Esophagus muscularis mucosa (tissue), 4 donors: ENCODE results near the gene AK8. TPM values are rescaled to one million over a fixed set of nuclear protein-coding genes. Genes with fewer than 3 reads are reported as not detected.

Experiments
- DNase-seq: peaks from one replicate; pipeline ENCODE4 v3.0.0-alpha.2; 2017; ENCODE audit errors: extremely low spot score
- H3K27ac ChIP-seq, 4 donors: fragments of 200-600 bp; sonication (generic); replicated peaks in 1 of 4; 1 replicate in 3 of 4; 2 replicates in 1 of 4; pipeline ENCODE4 v1.5.1; 2016 to 2019; ENCODE audit warnings: mild to moderate bottlenecking in 1 of 4
- H3K27me3 ChIP-seq, 4 donors: fragments of 200-600 bp; sonication (generic); one replicate each; pipeline versions ENCODE4 v1.5.1 to v1.6.0; 2016 to 2019
- H3K36me3 ChIP-seq, 4 donors: fragments of 200-600 bp; sonication (generic); one replicate each; pipeline ENCODE4 v1.5.1; 2016 to 2019
- H3K4me1 ChIP-seq, 4 donors: fragments of 200-600 bp; sonication (generic); one replicate each; pipeline ENCODE4 v1.5.1; 2016 to 2019
- H3K4me3 ChIP-seq, 4 donors: fragments of 200-600 bp; sonication (generic); 1 replicate in 2 of 4; 2 replicates in 2 of 4; pipeline ENCODE4 v1.5.1; 2016 to 2019; ENCODE audit warnings: mild to moderate bottlenecking in 4 of 4, moderate library complexity in 1 of 4
- H3K9me3 ChIP-seq, 4 donors: fragments of 200-600 bp; sonication (generic); 1 replicate in 3 of 4; 2 replicates in 1 of 4; pipeline ENCODE4 v1.5.1; 2016 to 2019
- CTCF ChIP-seq, 3 experiments: fragments of 200-600 bp in 2 of 3; fragments of 450-650 bp in 1 of 3; sonication (generic) in 2 of 3; IDR thresholded peaks; one replicate each; pipeline ENCODE4 v1.5.1; 2017 to 2019; ENCODE audit warnings: antibody characterized with exemption in 3 of 3, mild to moderate bottlenecking in 2 of 3, moderate library complexity in 1 of 3
- EP300 ChIP-seq: sonication (generic); formaldehyde crosslinking; IDR thresholded peaks from one replicate; pipeline ENCODE4 v1.6.1; 2017; ENCODE audit warnings: antibody characterized with exemption
- POLR2A ChIP-seq: fragments of 450-650 bp; IDR thresholded peaks from one replicate; pipeline ENCODE4 v1.6.1; 2017; ENCODE audit warnings: antibody characterized with exemption, moderate library complexity, mild to moderate bottlenecking, low read depth
- POLR2AphosphoS5 ChIP-seq, 2 donors: sonication (generic); formaldehyde crosslinking; IDR thresholded peaks; one replicate each; pipeline ENCODE4 v1.6.1; 2017; ENCODE audit warnings: antibody characterized with exemption in 2 of 2
- WGBS: methylation state at CpG from one replicate; pipeline ENCODE4 v1.1.5; 2018; 5-methylcytosine and 5-hydroxymethylcytosine counted together
- intact Hi-C: fragments of 100-400 bp; cut with DNase I; formaldehyde crosslinking; loops from one replicate; pipeline ENCODE4 v1.15.1; 2023
- total RNA-seq, 4 donors: library from RNA; depleted of rRNA; stranded (reverse); fragments of >200 nt; gene quantifications; one replicate each; pipeline versions ENCODE4 v1.1.0 to v1.2.1, GENCODE V29; 2016

AK8 gene
- total RNA-seq, 4 donors from 2014 or later: 0.39 to 1.5 (median 0.90) TPM

DNA sequence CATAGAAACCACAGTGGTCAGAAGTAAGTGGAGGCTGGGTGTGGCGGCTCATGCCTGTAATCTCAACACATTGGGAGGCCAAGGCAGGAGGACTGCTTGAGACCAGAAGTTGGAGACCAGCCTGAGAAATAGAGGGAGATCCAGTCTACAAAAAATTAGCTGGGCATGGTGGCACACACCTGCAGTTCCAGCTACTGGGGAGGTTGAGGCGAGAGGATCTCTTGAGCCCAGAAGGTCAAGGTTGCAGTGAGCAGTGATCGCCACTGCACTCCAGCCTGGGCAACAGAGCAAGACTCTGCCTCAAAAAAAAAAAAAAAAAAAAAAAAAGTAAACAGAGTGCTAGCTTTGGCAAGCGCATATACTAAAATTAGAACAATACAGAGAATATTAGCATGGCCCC lies 24.6 kb downstream of the AK8 start:
- Histone ChIP-seq H3K36me3 (no peaks in the 10 kb centered on the region), H3K27ac (no peak overlapping the region), H3K27me3 (no peaks in the 10 kb centered on the region), H3K4me1 (peaks cover 3 to 29% (median 25%) of the 10 kb centered on the region in 4 donors), H3K4me3 (no peak overlapping the region), H3K9me3 (no peaks in the 10 kb centered on the region)
- intact Hi-C loops: no loop called here
- TF ChIP-seq CTCF (IDR thresholded peaks at IDR 0.05) (no peak), POLR2AphosphoS5 (IDR thresholded peaks at IDR 0.05) (no peak), EP300 (no peak), POLR2A (no peak)
- 90% methylated on average over 4 of the region's 4 CpGs for WGBS
- no peak for DNase-seq

DNA sequence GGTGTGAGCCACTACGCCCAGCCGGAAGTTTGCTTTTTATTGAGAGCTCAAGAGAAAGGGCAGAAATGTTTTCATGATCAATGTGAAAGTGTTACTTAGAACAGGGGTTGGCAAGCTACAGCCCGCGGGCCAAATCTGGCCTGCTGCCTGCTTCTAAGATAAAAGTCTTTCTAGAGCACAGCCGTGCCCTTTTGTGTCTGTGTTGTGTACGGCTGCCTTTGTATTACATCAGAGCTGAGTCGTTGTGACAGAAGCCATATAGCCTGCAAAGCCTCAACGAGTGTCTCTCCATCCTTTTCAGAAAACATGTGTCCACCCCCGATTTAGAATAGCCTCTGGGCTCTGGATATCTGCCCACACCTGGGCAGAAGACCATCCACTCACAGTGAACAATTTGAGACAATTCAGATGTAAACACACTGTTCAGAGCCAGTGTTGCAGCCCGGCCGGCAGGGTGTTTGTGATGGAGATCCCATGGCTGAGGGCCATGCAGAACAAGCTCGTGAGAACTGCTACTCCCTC lies 28.8 kb downstream of the AK8 start:
- WGBS: 53% methylated on average over 8 of the region's 12 CpGs
- TF ChIP-seq POLR2A (no peak), POLR2AphosphoS5 (IDR thresholded peaks at IDR 0.05) (peak in 1 of 2 donors; percentile 12)
- H3K27ac ChIP-seq: no peak overlapping the region
- no peak for DNase-seq
- intact Hi-C loops: no loop called here
- peak overlapping the region in 1 of 4 donors; percentile 18 for H3K4me3 ChIP-seq
- H3K27me3 ChIP-seq: no peaks in the 10 kb centered on the region
- no peaks in the 10 kb centered on the region for H3K36me3 ChIP-seq
- no peaks in the 10 kb centered on the region for H3K9me3 ChIP-seq
- H3K4me1 ChIP-seq: peaks cover 0 to 12% (median 10%) of the 10 kb centered on the region in 4 donors

GRCh38 chr9:132846918-132847515 lies 31.1 kb downstream of the AK8 start:
- no peak overlapping the region for H3K27ac ChIP-seq
- no peak overlapping the region for H3K4me3 ChIP-seq
- H3K36me3 ChIP-seq: no peaks in the 10 kb centered on the region
- no peak for TF ChIP-seq CTCF (IDR thresholded peaks at IDR 0.05)
- no peak for TF ChIP-seq POLR2A
- no peak for TF ChIP-seq POLR2AphosphoS5 (IDR thresholded peaks at IDR 0.05)
- TF ChIP-seq EP300: no peak
- no peaks in the 10 kb centered on the region for H3K27me3 ChIP-seq
- H3K4me1 ChIP-seq: peaks cover 0 to 12% (median 10%) of the 10 kb centered on the region in 4 donors
- 94% methylated on average over 11 of the region's 15 CpGs for WGBS
- intact Hi-C loops: no loop called here
- DNase-seq: no peak
- no peaks in the 10 kb centered on the region for H3K9me3 ChIP-seq

DNA sequence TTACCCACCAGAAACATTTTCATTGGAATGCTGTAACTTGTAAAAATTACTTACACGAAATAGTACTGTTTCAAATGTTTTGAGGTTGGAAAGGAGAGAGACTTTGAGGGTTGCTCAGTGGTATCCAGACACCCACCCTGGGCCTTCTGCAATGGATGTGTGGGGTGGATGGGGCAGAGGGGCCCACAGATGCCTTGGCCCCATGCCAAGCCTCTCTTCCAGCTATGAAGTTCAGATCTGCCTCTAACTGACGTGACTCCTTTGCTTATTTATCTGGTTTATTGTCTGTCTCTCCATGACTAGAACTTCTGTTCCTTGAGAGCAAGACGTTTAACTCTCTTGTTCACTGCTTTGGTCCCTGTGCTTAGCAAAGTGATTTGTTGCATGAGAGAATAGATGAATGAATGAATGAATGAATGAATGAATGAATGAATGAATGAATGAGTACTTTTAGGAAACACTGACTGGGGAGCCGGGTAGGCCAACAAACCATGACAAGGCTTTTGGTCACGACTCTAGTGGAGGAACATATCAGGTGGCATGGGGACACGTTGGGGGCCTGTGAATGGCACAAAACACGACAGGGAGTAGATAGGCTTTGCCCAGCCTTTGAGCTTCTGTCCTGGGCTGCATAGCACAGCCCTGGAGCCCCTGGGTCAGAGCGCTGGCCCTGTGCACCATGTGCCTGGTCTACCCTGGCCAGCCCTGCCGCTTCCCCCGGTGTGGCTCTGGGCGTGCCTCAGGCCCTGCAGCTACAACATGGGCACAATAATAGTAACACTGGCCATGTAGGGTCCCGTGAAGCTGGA lies 31.8 kb downstream of the AK8 start:
- TF ChIP-seq POLR2A (no peak), CTCF (IDR thresholded peaks at IDR 0.05) (no peak), POLR2AphosphoS5 (IDR thresholded peaks at IDR 0.05) (no peak), EP300 (no peak)
- Histone ChIP-seq H3K27me3 (no peaks in the 10 kb centered on the region), H3K4me3 (no peak overlapping the region), H3K27ac (no peak overlapping the region), H3K4me1 (peaks cover 0 to 12% (median 10%) of the 10 kb centered on the region in 4 donors), H3K9me3 (no peaks in the 10 kb centered on the region), H3K36me3 (no peaks in the 10 kb centered on the region)
- intact Hi-C loops: no loop called here
- WGBS: 88% methylated on average over 12 of the region's 12 CpGs
- DNase-seq: no peak
